ENCODE results near the gene LZTS2.

LZTS2 gene

DNA sequence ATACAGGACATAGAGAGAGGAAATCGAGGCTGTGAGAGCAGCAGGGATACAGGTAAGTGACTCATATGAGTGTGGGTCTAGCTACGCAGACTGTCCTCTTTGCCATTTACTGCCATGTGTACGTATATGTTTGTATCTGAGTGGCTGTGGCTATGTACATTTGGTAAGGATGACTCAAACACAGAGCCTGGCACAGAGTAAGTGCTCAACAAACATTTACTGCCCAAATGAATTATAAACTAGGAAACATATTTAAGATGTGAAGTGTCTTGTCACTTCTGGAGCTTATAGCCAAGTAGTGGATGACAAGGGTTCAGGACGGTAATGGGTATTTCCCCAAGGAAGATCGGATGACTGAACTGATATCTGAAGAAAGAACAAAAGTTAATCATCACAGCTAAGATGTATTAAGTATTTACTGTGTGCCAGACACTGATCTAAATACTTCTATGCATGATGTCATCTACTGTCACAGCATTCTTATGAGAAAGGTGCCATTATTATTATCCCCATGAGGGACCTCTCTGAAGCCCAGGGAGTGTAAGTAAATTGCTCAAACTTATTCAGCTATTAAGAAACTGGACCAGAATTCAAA is 18.3 kb upstream of the LZTS2 start:
- DNase-seq (ENCODE audit: extremely low spot score), result no peak
- CTCF ChIA-PET, result interaction anchor here (1.2 to 1.3 kb wide), 2 partner anchors 13 to 33 kb away, joined by 3 read pairs; no protein-coding TSS in a partner anchor
- POLR2A ChIA-PET, result interaction anchor here (1.5 kb wide), 1 partner anchor 13 kb away, joined by 3 read pairs; no protein-coding TSS in a partner anchor
- TF ChIP-seq NFRKB (IDR thresholded peaks at IDR 0.05) (no peak), HDGF (IDR thresholded peaks at IDR 0.05; ENCODE audit: borderline replicate concordance) (no peak), ZNF384 (IDR thresholded peaks at IDR 0.05) (no peak), SP1 (IDR thresholded peaks at IDR 0.05) (no peak), FOXK2 (IDR thresholded peaks at IDR 0.05) (no peak), TARDBP (IDR thresholded peaks at IDR 0.05) (no peak), BHLHE40 (IDR thresholded peaks at IDR 0.05; ENCODE audit: borderline replicate concordance) (no peak), L3MBTL2 (conservative IDR thresholded peaks at IDR 0.05) (no peak), CTBP1 (IDR thresholded peaks at IDR 0.05; ENCODE audit: borderline replicate concordance) (no peak), FOXA1 (IDR thresholded peaks at IDR 0.05) (no peak), LEF1 (IDR thresholded peaks at IDR 0.05; ENCODE audit: borderline replicate concordance) (no peak), ELF4 (IDR thresholded peaks at IDR 0.05) (no peak), SUZ12 (IDR thresholded peaks at IDR 0.05) (no peak), ARNT (IDR thresholded peaks at IDR 0.05) (no peak), FOXM1 (IDR thresholded peaks at IDR 0.05; ENCODE audit: borderline replicate concordance) (no peak)
- TF ChIP-seq, protein P1, sequence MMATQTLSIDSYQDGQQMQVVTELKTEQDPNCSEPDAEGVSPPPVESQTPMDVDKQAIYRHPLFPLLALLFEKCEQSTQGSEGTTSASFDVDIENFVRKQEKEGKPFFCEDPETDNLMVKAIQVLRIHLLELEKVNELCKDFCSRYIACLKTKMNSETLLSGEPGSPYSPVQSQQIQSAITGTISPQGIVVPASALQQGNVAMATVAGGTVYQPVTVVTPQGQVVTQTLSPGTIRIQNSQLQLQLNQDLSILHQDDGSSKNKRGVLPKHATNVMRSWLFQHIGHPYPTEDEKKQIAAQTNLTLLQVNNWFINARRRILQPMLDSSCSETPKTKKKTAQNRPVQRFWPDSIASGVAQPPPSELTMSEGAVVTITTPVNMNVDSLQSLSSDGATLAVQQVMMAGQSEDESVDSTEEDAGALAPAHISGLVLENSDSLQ (IDR thresholded peaks at IDR 0.05), result no peak

DNA sequence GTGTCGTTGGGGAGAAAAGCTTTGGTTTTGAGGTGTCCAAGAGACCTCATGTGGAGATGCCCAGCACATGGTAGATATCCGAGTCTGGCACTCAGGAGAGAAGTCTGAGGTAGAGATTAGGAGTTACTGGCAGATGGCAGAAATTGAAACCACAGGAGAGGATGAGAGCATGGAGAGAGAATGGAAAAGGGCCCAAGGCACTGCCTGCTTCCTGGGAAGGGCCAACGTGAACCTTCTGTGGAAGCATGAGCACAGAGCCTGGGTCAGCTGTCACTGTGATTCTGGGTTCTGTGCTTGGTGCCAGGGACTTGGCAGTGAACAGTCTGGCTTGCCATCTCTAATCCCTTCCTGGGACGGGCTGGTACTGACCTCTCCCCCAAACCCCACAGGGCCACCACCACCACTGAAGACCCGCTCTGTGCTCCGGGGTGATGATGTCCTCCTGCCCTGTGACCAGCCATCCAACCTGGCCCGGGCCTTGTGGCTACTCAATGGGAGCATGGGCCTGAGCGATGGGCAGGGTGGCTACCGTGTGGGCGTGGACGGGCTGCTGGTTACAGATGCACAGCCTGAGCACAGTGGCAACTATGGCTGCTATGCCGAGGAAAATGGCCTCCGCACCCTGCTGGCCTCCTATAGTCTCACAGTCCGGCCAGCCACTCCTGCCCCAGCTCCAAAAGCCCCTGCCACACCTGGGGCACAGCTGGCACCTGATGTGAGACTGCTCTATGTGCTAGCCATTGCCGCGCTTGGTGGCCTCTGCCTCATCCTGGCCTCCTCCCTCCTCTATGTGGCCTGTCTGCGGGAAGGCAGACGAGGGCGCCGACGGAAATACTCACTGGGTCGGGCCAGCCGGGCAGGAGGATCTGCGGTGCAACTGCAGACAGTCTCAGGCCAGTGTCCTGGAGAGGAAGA is 16.4 kb upstream of the LZTS2 start:
- POLR2A ChIA-PET, result no interaction called here
- CTCF ChIA-PET, result no interaction called here

DNA sequence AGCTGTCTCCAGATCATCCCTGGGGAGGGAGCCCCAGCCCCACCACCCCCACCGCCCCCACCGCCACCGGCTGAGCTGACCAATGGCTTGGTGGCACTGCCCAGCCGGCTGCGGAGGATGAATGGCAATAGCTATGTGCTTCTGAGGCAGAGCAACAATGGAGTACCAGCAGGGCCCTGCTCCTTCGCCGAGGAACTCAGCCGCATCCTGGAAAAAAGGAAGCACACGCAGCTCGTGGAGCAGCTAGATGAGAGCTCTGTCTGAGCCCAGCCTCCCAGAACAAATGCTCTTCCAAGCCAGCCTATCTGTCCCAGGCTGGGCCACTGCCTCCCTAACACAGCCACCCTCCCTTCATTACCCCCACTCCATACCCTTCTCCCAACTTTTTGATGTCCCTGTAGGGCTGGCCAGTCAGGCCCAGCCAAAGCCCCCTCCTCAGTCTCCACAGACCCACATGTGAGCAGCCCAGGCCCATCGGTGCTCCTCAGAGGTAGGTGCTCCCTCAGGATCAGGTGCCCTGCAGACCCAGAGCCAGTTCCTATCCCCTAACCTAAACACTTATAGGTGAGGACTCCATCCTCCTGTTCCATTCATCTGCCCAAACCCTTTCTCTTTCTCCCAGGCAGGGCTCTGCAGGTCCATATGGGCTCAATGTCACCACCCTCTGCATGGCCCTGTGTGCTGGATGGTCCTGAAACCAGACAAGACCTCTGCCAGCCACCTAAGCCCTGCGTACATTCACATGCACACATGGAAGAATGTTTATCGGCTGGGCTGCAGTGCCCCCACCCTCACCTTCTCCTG is 15.5 kb upstream of the LZTS2 start:
- no peak for DNase-seq (ENCODE audit: extremely low spot score)
- TF ChIP-seq NFRKB (IDR thresholded peaks at IDR 0.05) (no peak), SUZ12 (IDR thresholded peaks at IDR 0.05) (no peak), SP1 (IDR thresholded peaks at IDR 0.05) (no peak), ARNT (IDR thresholded peaks at IDR 0.05) (no peak)
- CTCF ChIA-PET, result no interaction called here
- POLR2A ChIA-PET, result no interaction called here

More for the DNA sequence above, 16.4 kb upstream of the LZTS2 start:
- TF ChIP-seq HDGF (IDR thresholded peaks at IDR 0.05; ENCODE audit: borderline replicate concordance), result no peak
- TF ChIP-seq, protein P1 (IDR thresholded peaks at IDR 0.05), result no peak
- no peak for TF ChIP-seq ARNT (IDR thresholded peaks at IDR 0.05)
- no peak for TF ChIP-seq L3MBTL2 (conservative IDR thresholded peaks at IDR 0.05)
- no peak for TF ChIP-seq TARDBP (IDR thresholded peaks at IDR 0.05)
- no peak for TF ChIP-seq LEF1 (IDR thresholded peaks at IDR 0.05; ENCODE audit: borderline replicate concordance)
- TF ChIP-seq ELF4 (IDR thresholded peaks at IDR 0.05), result no peak
- TF ChIP-seq SUZ12 (IDR thresholded peaks at IDR 0.05), result no peak
- no peak for TF ChIP-seq FOXK2 (IDR thresholded peaks at IDR 0.05)
- no peak for TF ChIP-seq CTBP1 (IDR thresholded peaks at IDR 0.05; ENCODE audit: borderline replicate concordance)
- no peak for TF ChIP-seq NFRKB (IDR thresholded peaks at IDR 0.05)
- no peak for TF ChIP-seq FOXA1 (IDR thresholded peaks at IDR 0.05)
- TF ChIP-seq SP1 (IDR thresholded peaks at IDR 0.05), result no peak
- TF ChIP-seq FOXM1 (IDR thresholded peaks at IDR 0.05; ENCODE audit: borderline replicate concordance), result no peak
- no peak for TF ChIP-seq ZNF384 (IDR thresholded peaks at IDR 0.05)
- no peak for TF ChIP-seq BHLHE40 (IDR thresholded peaks at IDR 0.05; ENCODE audit: borderline replicate concordance)
- DNase-seq (ENCODE audit: extremely low spot score), result no peak

DNA sequence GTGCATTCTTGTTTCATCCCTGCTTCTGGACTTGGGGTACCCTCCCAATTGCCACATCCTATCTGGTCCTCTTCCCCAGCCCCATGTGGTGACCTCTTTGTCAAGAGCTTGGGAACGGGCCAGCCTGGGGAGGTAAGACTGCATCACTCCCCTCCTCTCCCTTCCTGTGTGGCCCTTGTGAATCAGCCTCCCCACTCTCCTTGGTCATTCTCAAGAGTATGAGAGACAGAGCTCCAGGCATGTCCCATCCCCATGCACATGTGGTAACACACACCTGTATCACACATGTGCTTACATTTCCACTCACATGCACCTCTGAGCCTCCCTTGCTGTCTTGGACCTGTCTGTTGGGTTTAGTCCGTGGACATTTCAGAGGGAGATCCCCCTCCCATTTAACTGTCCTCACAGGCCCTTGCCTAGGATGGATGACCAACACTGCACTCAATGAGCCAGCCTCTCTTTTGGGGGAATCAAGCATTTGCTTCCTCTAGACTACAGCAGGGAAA is 14.9 kb upstream of the LZTS2 start:
- ChIA-PET CTCF (interaction anchor here (1.1 kb wide), 1 partner anchor 13 kb away, joined by 4 read pairs; no protein-coding TSS in a partner anchor), POLR2A (interaction anchor here (0.7 to 1.9 kb wide), 3 partner anchors 9 to 14 kb away, joined by 3 to 5 read pairs (median 3); no protein-coding TSS in a partner anchor)
- no peak for DNase-seq (ENCODE audit: extremely low spot score)
- TF ChIP-seq ZNF384 (IDR thresholded peaks at IDR 0.05) (no peak), FOXA1 (IDR thresholded peaks at IDR 0.05) (no peak), SUZ12 (IDR thresholded peaks at IDR 0.05) (no peak), HDGF (IDR thresholded peaks at IDR 0.05; ENCODE audit: borderline replicate concordance) (no peak), ELF4 (IDR thresholded peaks at IDR 0.05) (no peak), BHLHE40 (IDR thresholded peaks at IDR 0.05; ENCODE audit: borderline replicate concordance) (no peak), L3MBTL2 (conservative IDR thresholded peaks at IDR 0.05) (no peak), SP1 (IDR thresholded peaks at IDR 0.05) (no peak)

DNA sequence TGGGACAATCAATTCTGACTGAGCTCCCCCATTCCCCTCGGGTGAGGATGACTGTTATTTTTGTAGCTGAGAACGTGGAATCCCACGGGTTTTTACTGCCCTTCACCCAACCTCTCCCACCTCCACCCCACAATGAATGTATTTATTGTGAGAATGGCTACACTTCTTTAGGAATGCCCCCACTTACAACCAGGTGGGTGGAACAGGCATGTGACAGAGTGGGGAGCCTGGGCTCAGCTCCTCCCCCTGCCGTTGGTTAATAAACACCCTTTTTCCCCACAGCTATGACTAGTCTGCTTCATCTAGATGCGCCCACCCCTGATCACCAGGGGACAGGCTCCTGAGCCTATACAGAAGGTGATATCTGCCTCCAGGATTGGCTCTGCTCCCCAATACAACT is 14.3 kb upstream of the LZTS2 start:
- ChIA-PET POLR2A (interaction anchor here (0.7 to 1.9 kb wide), 3 partner anchors 9 to 15 kb away, joined by 3 to 5 read pairs (median 3); no protein-coding TSS in a partner anchor), CTCF (interaction anchor here (1.1 to 1.9 kb wide), 2 partner anchors 13 to 14 kb away, joined by 4 read pairs; partner anchors contain the start of gene LZTS2)
- no peak for TF ChIP-seq L3MBTL2 (conservative IDR thresholded peaks at IDR 0.05)
- TF ChIP-seq, protein P1 (IDR thresholded peaks at IDR 0.05), result no peak
- no peak for TF ChIP-seq NFRKB (IDR thresholded peaks at IDR 0.05)
- DNase-seq (ENCODE audit: extremely low spot score), result no peak

Measured in HEK293T (cell line).